ENCODE measurements around the gene TMEM123. TPM values are rescaled to one million over a fixed set of nuclear protein-coding genes. Genes with fewer than 3 reads are reported as not detected.
A peak's percentile ranks its signal among the peaks of the same experiment; 100 is the strongest.

The TMEM123 gene
- polyA plus RNA-seq, 3 donors, result 68.7 to 368 (median 263) TPM

DNA sequence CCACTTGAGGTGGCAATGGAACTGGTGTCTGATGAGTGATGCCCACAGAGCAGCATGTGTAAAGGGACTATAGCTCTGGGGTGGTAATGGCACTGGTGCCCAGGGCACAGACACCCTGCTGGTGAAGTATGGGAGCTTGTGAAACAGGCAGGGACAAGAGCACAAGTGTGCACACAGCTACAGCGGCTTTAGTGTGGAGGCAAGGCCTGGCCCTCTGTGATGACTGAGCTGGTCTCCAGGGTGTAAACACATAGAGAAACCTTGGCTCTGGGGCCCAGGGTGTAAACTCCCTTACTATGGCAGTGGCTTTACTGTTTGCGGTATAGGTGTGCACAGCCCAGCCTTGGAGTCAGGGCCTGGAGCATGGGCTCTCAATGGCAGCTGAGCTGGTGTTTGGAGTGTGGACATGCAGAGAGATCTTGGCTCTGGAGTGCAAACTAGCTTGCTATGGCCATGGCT, 59.3 kb downstream of the TMEM123 start:
- H4K20me1 ChIP-seq (ENCODE audit: insufficient read depth, low read length), result peaks cover 64% of the 10 kb centered on the region
- no peaks in the 10 kb centered on the region for H3K4me1 ChIP-seq (ENCODE audit: control insufficient read depth in 1 of 2, insufficient read depth in 2 of 2, low read length in 2 of 2)
- no peaks in the 10 kb centered on the region for H3K9me3 ChIP-seq (replicated peaks in 1 of 2; ENCODE audit: control insufficient read depth in 1 of 2, insufficient read depth in 1 of 2, low read length in 2 of 2)
- H3K27ac ChIP-seq (ENCODE audit: low read depth in 1 of 2, low read length in 2 of 2), result peak overlapping the region in 1 of 2 donors; percentile 24
- Mint-ChIP-seq H3K36me3 (peaks cover 46 to 70% of the 10 kb centered on the region in 2 donors), H3K4me3 (no peak overlapping the region), H3K9me3 (no peaks in the 10 kb centered on the region), H3K4me1 (peaks cover 7% of the 10 kb centered on the region), H3K27ac (peak overlapping the region in 5 of 7 donors; percentile 11 to 64 (median 32)), H3K27me3 (ENCODE audit: low read depth in 3 of 3) (no peaks in the 10 kb centered on the region)
- no peak overlapping the region for H3K4me2 ChIP-seq (replicated peaks; ENCODE audit: extremely low read depth, low read length, poor library complexity, severe bottlenecking)
- no peak overlapping the region for H2AFZ ChIP-seq (ENCODE audit: insufficient read depth, low read depth, low read length, poor library complexity, severe bottlenecking)
- H3K79me2 ChIP-seq (ENCODE audit: insufficient read depth, low read length), result no peaks in the 10 kb centered on the region
- no peak overlapping the region for H3K9ac ChIP-seq (ENCODE audit: insufficient read depth, low read length, poor library complexity, severe bottlenecking)
- H3K27me3 ChIP-seq (ENCODE audit: control insufficient read depth in 2 of 2, insufficient read depth in 2 of 2, low read length in 2 of 2), result no peaks in the 10 kb centered on the region
- intact Hi-C loops (cut with micrococcal nuclease), result loop anchor here (5.0 kb wide), 1 partner anchor 104 kb away; no protein-coding TSS in a partner anchor
- H3K36me3 ChIP-seq (replicated peaks in 1 of 2; ENCODE audit: control insufficient read depth in 1 of 2, insufficient read depth in 2 of 2, low read length in 2 of 2), result peaks cover 58 to 83% of the 10 kb centered on the region in 2 donors
- H3K4me3 ChIP-seq (replicated peaks in 1 of 3; ENCODE audit: low read depth in 2 of 3, low read length in 3 of 3), result no peak overlapping the region
- WGBS (ENCODE audit: insufficient coverage), result 100% methylated on average over 2 of the region's 2 CpGs
- peak in 1 of 3 donors; percentile 20 for DNase-seq
- TF ChIP-seq, protein P1, sequence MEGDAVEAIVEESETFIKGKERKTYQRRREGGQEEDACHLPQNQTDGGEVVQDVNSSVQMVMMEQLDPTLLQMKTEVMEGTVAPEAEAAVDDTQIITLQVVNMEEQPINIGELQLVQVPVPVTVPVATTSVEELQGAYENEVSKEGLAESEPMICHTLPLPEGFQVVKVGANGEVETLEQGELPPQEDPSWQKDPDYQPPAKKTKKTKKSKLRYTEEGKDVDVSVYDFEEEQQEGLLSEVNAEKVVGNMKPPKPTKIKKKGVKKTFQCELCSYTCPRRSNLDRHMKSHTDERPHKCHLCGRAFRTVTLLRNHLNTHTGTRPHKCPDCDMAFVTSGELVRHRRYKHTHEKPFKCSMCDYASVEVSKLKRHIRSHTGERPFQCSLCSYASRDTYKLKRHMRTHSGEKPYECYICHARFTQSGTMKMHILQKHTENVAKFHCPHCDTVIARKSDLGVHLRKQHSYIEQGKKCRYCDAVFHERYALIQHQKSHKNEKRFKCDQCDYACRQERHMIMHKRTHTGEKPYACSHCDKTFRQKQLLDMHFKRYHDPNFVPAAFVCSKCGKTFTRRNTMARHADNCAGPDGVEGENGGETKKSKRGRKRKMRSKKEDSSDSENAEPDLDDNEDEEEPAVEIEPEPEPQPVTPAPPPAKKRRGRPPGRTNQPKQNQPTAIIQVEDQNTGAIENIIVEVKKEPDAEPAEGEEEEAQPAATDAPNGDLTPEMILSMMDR (IDR thresholded peaks at IDR 0.05), result no peak

DNA sequence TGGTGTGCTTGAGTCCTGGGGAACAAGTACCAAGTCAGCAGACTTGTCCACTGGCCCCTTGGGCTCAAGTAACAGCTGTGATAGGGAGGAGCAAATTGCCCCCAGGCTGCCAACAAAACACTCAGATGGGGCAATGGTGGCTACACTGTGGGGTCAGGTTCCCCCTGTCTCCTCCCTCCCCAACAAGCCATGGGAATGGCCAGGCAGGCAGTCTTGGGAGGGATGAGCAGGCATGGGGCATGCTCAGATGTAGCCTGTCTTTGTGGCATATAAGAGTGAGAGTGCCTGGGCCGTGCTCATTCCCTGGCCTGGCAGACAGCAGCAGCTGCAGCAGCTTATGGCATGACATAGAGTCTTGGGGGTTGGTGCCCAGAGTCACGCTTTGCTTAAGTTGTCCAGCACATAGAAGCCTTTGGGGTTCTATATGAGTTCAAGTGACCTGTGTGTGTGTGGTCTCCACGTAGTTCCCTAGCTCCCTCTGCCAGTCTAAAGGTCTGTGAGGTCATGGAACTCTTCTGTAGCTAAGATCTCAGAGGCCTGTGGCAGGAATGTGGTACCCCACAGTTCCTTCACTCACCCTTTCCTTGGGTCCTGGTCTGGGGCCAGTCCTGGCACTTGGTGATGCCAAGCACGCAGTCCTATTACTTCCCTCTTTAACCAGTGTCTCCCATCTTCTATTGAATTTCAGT, 60.9 kb downstream of the TMEM123 start:
- Mint-ChIP-seq H3K27me3 (ENCODE audit: low read depth in 3 of 3) (no peaks in the 10 kb centered on the region), H3K9me3 (no peaks in the 10 kb centered on the region), H3K36me3 (peaks cover 50 to 69% of the 10 kb centered on the region in 2 donors), H3K27ac (peak overlapping the region in 4 of 7 donors; percentile 35 to 78 (median 63)), H3K4me1 (peaks cover 5% of the 10 kb centered on the region), H3K4me3 (no peak overlapping the region)
- no peak for DNase-seq
- Histone ChIP-seq H3K9ac (ENCODE audit: insufficient read depth, low read length, poor library complexity, severe bottlenecking) (no peak overlapping the region), H3K4me3 (replicated peaks in 1 of 3; ENCODE audit: low read depth in 2 of 3, low read length in 3 of 3) (no peak overlapping the region), H3K4me1 (ENCODE audit: control insufficient read depth in 1 of 2, insufficient read depth in 2 of 2, low read length in 2 of 2) (no peaks in the 10 kb centered on the region), H3K36me3 (replicated peaks in 1 of 2; ENCODE audit: control insufficient read depth in 1 of 2, insufficient read depth in 2 of 2, low read length in 2 of 2) (peaks cover 46 to 83% of the 10 kb centered on the region in 2 donors), H3K9me3 (replicated peaks in 1 of 2; ENCODE audit: control insufficient read depth in 1 of 2, insufficient read depth in 1 of 2, low read length in 2 of 2) (no peaks in the 10 kb centered on the region), H4K20me1 (ENCODE audit: insufficient read depth, low read length) (peaks cover 55% of the 10 kb centered on the region), H3K27me3 (ENCODE audit: control insufficient read depth in 2 of 2, insufficient read depth in 2 of 2, low read length in 2 of 2) (no peaks in the 10 kb centered on the region), H2AFZ (ENCODE audit: insufficient read depth, low read depth, low read length, poor library complexity, severe bottlenecking) (no peak overlapping the region), H3K4me2 (replicated peaks; ENCODE audit: extremely low read depth, low read length, poor library complexity, severe bottlenecking) (no peak overlapping the region), H3K79me2 (ENCODE audit: insufficient read depth, low read length) (no peaks in the 10 kb centered on the region), H3K27ac (ENCODE audit: low read depth in 1 of 2, low read length in 2 of 2) (peak overlapping the region in 1 of 2 donors; percentile 32)
- intact Hi-C loops (cut with micrococcal nuclease), result loop anchor here (5.0 kb wide), 1 partner anchor 106 kb away; no protein-coding TSS in a partner anchor
- 93% methylated on average over 3 of the region's 4 CpGs for WGBS (ENCODE audit: insufficient coverage)
- TF ChIP-seq, protein P1 (IDR thresholded peaks at IDR 0.05), result no peak

Measured in CD14-positive monocyte (primary cell).